ENCODE results near the gene SS18. TPM values are rescaled to one million over a fixed set of nuclear protein-coding genes. Genes with fewer than 3 reads are reported as not detected.
A peak's percentile ranks its signal among the peaks of the same experiment; 100 is the strongest.

Gene SS18
- total RNA-seq, 1 experiment from 2014 or later, result 60.0 TPM

DNA sequence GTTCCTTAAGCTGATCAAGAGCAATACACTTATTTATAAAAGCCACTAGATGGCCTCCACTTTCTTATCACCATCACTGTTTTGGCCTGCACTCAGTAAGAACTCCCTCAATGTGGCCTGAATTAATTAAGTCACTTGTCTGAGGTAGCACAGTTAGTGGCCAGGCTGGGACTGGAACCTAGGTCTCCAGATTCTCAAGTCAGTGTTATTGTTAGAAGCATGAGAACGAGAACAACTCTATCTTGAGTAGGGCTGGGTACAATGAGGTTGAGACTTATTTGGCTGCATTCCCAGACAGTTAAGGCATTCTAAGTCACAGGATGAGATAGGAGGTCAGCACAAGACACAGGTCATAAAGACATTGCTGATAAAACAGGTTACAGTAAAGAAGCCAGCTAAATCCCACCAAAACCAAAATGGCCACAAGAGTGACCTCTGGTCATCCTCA is 115.8 kb downstream of the SS18 start:
- BruUV-seq (replicated peaks), result no TSS peak
- DNase-seq (ENCODE audit: low read depth, low spot score) (no peak), ATAC-seq (peak; percentile 63)
- Histone ChIP-seq H3K9me2 (ENCODE audit: insufficient read depth) (no peaks in the 10 kb centered on the region), H3K4me1 (ENCODE audit: control insufficient read depth in 1 of 2, insufficient read depth in 2 of 2, low read length in 2 of 2) (no peaks in the 10 kb centered on the region), H3K4me2 (ENCODE audit: low read length) (no peak overlapping the region), H3K79me2 (ENCODE audit: insufficient read depth, low read length) (no peaks in the 10 kb centered on the region), H2AFZ (ENCODE audit: low read depth, low read length, poor library complexity, severe bottlenecking) (no peak overlapping the region), H3K36me3 (ENCODE audit: control insufficient read depth in 1 of 2, insufficient read depth in 2 of 2, low read length in 2 of 2) (no peaks in the 10 kb centered on the region), H3K4me3 (replicated peaks in 1 of 2; ENCODE audit: low read depth in 1 of 2, low read length in 2 of 2) (no peak overlapping the region), H3K9ac (ENCODE audit: low read length) (no peak overlapping the region), H3K27me3 (ENCODE audit: insufficient read depth, low read length) (no peaks in the 10 kb centered on the region), H4K20me1 (ENCODE audit: insufficient read depth) (no peaks in the 10 kb centered on the region), H3K9me3 (ENCODE audit: control insufficient read depth in 1 of 2, insufficient read depth in 1 of 2, low read depth in 1 of 2, low read length in 2 of 2) (no peaks in the 10 kb centered on the region), H3K27ac (ENCODE audit: low read depth, low read length) (no peak overlapping the region)
- POLR2A ChIA-PET, result no interaction called here
- no peak for TF ChIP-seq POLR2A (IDR thresholded peaks at IDR 0.05; ENCODE audit: borderline replicate concordance, extremely low read depth, insufficient read depth, insufficient read length)
- 0 out of 2 replicates have a peak, but pooled peaks have one; percentile 23 for TF ChIP-seq RAD21 (IDR thresholded peaks at IDR 0.05; ENCODE audit: low read depth)
- CTCF ChIA-PET, result no interaction called here
- intact Hi-C loops (cut with micrococcal nuclease), result no loop called here
- RAD21 ChIA-PET (ENCODE audit: low non-redundant PET in 1 of 2, low total read pairs in 2 of 2, uncharacterized antibody in 2 of 2, unreplicated experiment in 2 of 2), result no interaction called here

Other genes starting within 250 kb of the SS18 start
- not detected for gene PSMA8, start 43.3 kb upstream of the SS18 start, total RNA-seq (2021; ENCODE audit: unreplicated experiment)
- 17.8 TPM for gene TAF4B, start 135.8 kb upstream of the SS18 start, total RNA-seq (2021; ENCODE audit: unreplicated experiment)

Measured in HCT116 (cell line).